Stimulated activated memory B cell treated with anti-CD40 and anti-IgM and Interleukin-4, amounts not matched to agents 10 μg/mL and 1 μg/mL and 100 μg/mL, for 72 hours (primary cell): ENCODE measurements around the gene SLC16A12.
A peak's percentile ranks its signal among the peaks of the same experiment; 100 is the strongest.

Experiments used
- ATAC-seq: fragments of 150-1000 bp; cut with Tn5 transposase; 2 replicates; pipeline ENCODE4 v1.10.0; 2021
- H3K27ac Mint-ChIP-seq: one replicate; pipeline ENCODE4 v1.8.0; 2022; ENCODE audit warnings: mild to moderate bottlenecking, mixed read lengths
- H3K27me3 Mint-ChIP-seq: one replicate; pipeline ENCODE4 v1.8.0; 2022; ENCODE audit warnings: mixed read lengths
- H3K36me3 Mint-ChIP-seq: one replicate; pipeline ENCODE4 v1.8.0; 2022; ENCODE audit warnings: mixed read lengths
- H3K4me1 Mint-ChIP-seq: one replicate; pipeline ENCODE4 v1.8.0; 2022; ENCODE audit warnings: mixed read lengths
- H3K4me3 Mint-ChIP-seq: one replicate; pipeline ENCODE4 v1.8.0; 2022; ENCODE audit warnings: mild to moderate bottlenecking, moderate library complexity, mixed read lengths
- H3K9me3 Mint-ChIP-seq: one replicate; pipeline ENCODE4 v1.8.0; 2022; ENCODE audit warnings: mixed read lengths

SLC16A12 gene

GRCh38 chr10:89535171-89536012, at the start of gene SLC16A12:
Gene SLC16A12, minus strand, starts transcription at chr10:89535594. Its CDS starts 73,016 bp downstream, at chr10:89462578.
- Mint-ChIP-seq H3K4me1 (peaks cover 6% of the 10 kb centered on the region), H3K36me3 (no peaks in the 10 kb centered on the region), H3K4me3 (no peak within 1 kb of the TSS), H3K27me3 (peaks cover 61% of the 10 kb centered on the region), H3K9me3 (no peaks in the 10 kb centered on the region), H3K27ac (no peak within 1 kb of the TSS)
- peak; percentile 55 for ATAC-seq

GRCh38 chr10:89582022-89582421, 46.6 kb upstream of the SLC16A12 start:
- Mint-ChIP-seq H3K27ac (no peak overlapping the region), H3K4me3 (no peak overlapping the region), H3K36me3 (no peaks in the 10 kb centered on the region), H3K4me1 (no peaks in the 10 kb centered on the region), H3K27me3 (no peaks in the 10 kb centered on the region), H3K9me3 (no peaks in the 10 kb centered on the region)
- no peak for ATAC-seq

GRCh38 chr10:89580243-89580642, 44.8 kb upstream of the SLC16A12 start:
- Mint-ChIP-seq H3K9me3 (no peaks in the 10 kb centered on the region), H3K4me3 (no peak overlapping the region), H3K4me1 (no peaks in the 10 kb centered on the region), H3K27ac (no peak overlapping the region), H3K36me3 (no peaks in the 10 kb centered on the region), H3K27me3 (no peaks in the 10 kb centered on the region)
- no peak for ATAC-seq

GRCh38 chr10:89576696-89577095, 41.3 kb upstream of the SLC16A12 start:
- Mint-ChIP-seq H3K27me3 (no peaks in the 10 kb centered on the region), H3K27ac (no peak overlapping the region), H3K4me3 (no peak overlapping the region), H3K9me3 (no peaks in the 10 kb centered on the region), H3K4me1 (no peaks in the 10 kb centered on the region), H3K36me3 (no peaks in the 10 kb centered on the region)
- no peak for ATAC-seq

GRCh38 chr10:89576022-89576421, 40.6 kb upstream of the SLC16A12 start:
- Mint-ChIP-seq H3K36me3 (no peaks in the 10 kb centered on the region), H3K27me3 (no peaks in the 10 kb centered on the region), H3K4me1 (no peaks in the 10 kb centered on the region), H3K9me3 (no peaks in the 10 kb centered on the region), H3K27ac (no peak overlapping the region), H3K4me3 (no peak overlapping the region)
- no peak for ATAC-seq

- no peak overlapping the region for H3K4me3 Mint-ChIP-seq
- no peaks in the 10 kb centered on the region for H3K4me1 Mint-ChIP-seq
- no peaks in the 10 kb centered on the region for H3K9me3 Mint-ChIP-seq
- H3K27ac Mint-ChIP-seq = no peak overlapping the region
- no peaks in the 10 kb centered on the region for H3K27me3 Mint-ChIP-seq
- ATAC-seq = no peak
- H3K36me3 Mint-ChIP-seq = no peaks in the 10 kb centered on the region
Observed at GRCh38 chr10:89575031-89575430, 39.6 kb upstream of the SLC16A12 start.

GRCh38 chr10:89574368-89574767, 39.0 kb upstream of the SLC16A12 start:
- H3K9me3 Mint-ChIP-seq = no peaks in the 10 kb centered on the region
- H3K27ac Mint-ChIP-seq = no peak overlapping the region
- H3K4me1 Mint-ChIP-seq = no peaks in the 10 kb centered on the region
- no peaks in the 10 kb centered on the region for H3K27me3 Mint-ChIP-seq
- no peaks in the 10 kb centered on the region for H3K36me3 Mint-ChIP-seq
- no peak for ATAC-seq
- no peak overlapping the region for H3K4me3 Mint-ChIP-seq

GRCh38 chr10:89567576-89568245, 32.3 kb upstream of the SLC16A12 start:
- Mint-ChIP-seq H3K9me3 (no peaks in the 10 kb centered on the region), H3K4me1 (no peaks in the 10 kb centered on the region), H3K27me3 (peaks cover 13% of the 10 kb centered on the region), H3K4me3 (no peak overlapping the region), H3K36me3 (no peaks in the 10 kb centered on the region), H3K27ac (no peak overlapping the region)
- no peak for ATAC-seq

- H3K27me3 Mint-ChIP-seq = peaks cover 13% of the 10 kb centered on the region
- no peaks in the 10 kb centered on the region for H3K9me3 Mint-ChIP-seq
- H3K4me1 Mint-ChIP-seq = no peaks in the 10 kb centered on the region
- H3K4me3 Mint-ChIP-seq = no peak overlapping the region
- no peak overlapping the region for H3K27ac Mint-ChIP-seq
- ATAC-seq = no peak
- H3K36me3 Mint-ChIP-seq = no peaks in the 10 kb centered on the region
Observed at GRCh38 chr10:89566992-89567391, 31.6 kb upstream of the SLC16A12 start.

GRCh38 chr10:89566095-89566950, 30.9 kb upstream of the SLC16A12 start:
- no peaks in the 10 kb centered on the region for H3K36me3 Mint-ChIP-seq
- ATAC-seq = no peak
- H3K27me3 Mint-ChIP-seq = peaks cover 13% of the 10 kb centered on the region
- no peak overlapping the region for H3K4me3 Mint-ChIP-seq
- no peaks in the 10 kb centered on the region for H3K9me3 Mint-ChIP-seq
- no peak overlapping the region for H3K27ac Mint-ChIP-seq
- H3K4me1 Mint-ChIP-seq = no peaks in the 10 kb centered on the region

GRCh38 chr10:89565180-89565579, 29.8 kb upstream of the SLC16A12 start:
- H3K27ac Mint-ChIP-seq = no peak overlapping the region
- no peaks in the 10 kb centered on the region for H3K36me3 Mint-ChIP-seq
- peaks cover 13% of the 10 kb centered on the region for H3K27me3 Mint-ChIP-seq
- H3K9me3 Mint-ChIP-seq = no peaks in the 10 kb centered on the region
- H3K4me3 Mint-ChIP-seq = no peak overlapping the region
- ATAC-seq = no peak
- H3K4me1 Mint-ChIP-seq = no peaks in the 10 kb centered on the region

GRCh38 chr10:89563861-89564478, 28.6 kb upstream of the SLC16A12 start:
- H3K4me3 Mint-ChIP-seq = no peak overlapping the region
- H3K27me3 Mint-ChIP-seq = peaks cover 13% of the 10 kb centered on the region
- peak; percentile 69 for ATAC-seq

GRCh38 chr10:89563311-89563710, 27.9 kb upstream of the SLC16A12 start:
- Mint-ChIP-seq H3K27me3 (peaks cover 13% of the 10 kb centered on the region), H3K9me3 (no peaks in the 10 kb centered on the region), H3K36me3 (no peaks in the 10 kb centered on the region), H3K4me1 (no peaks in the 10 kb centered on the region), H3K4me3 (no peak overlapping the region), H3K27ac (no peak overlapping the region)
- no peak for ATAC-seq

More at GRCh38 chr10:89563861-89564478, 28.6 kb upstream of the SLC16A12 start:
- Mint-ChIP-seq H3K9me3 (no peaks in the 10 kb centered on the region), H3K4me1 (no peaks in the 10 kb centered on the region), H3K27ac (no peak overlapping the region), H3K36me3 (no peaks in the 10 kb centered on the region)

- no peaks in the 10 kb centered on the region for H3K4me1 Mint-ChIP-seq
- H3K36me3 Mint-ChIP-seq = no peaks in the 10 kb centered on the region
- ATAC-seq = no peak
- no peak overlapping the region for H3K4me3 Mint-ChIP-seq
- H3K27ac Mint-ChIP-seq = no peak overlapping the region
- no peaks in the 10 kb centered on the region for H3K9me3 Mint-ChIP-seq
- no peaks in the 10 kb centered on the region for H3K27me3 Mint-ChIP-seq
Observed at GRCh38 chr10:89556600-89556999, 21.2 kb upstream of the SLC16A12 start.
